T-helper 1 cell treated with Interleukin-12 subunit alpha and Interleukin-12 subunit beta and Interleukin-4 antibody, amounts not matched to agents 30 μg/mL and 1 μg/mL, for 36 hours (primary cell): ENCODE measurements around the gene TMEM60.

ENCODE experiments used
- H3K27ac Mint-ChIP-seq: one replicate; pipeline ENCODE4 v1.8.0; 2021; ENCODE audit warnings: mild to moderate bottlenecking, mixed read lengths
- H3K27me3 Mint-ChIP-seq: one replicate; pipeline ENCODE4 v1.8.0; 2021; ENCODE audit warnings: low read depth, mixed read lengths
- H3K36me3 Mint-ChIP-seq: one replicate; pipeline ENCODE4 v1.8.0; 2021; ENCODE audit warnings: low read depth, mixed read lengths
- H3K4me1 Mint-ChIP-seq: one replicate; pipeline ENCODE4 v1.8.0; 2021; ENCODE audit warnings: low read depth, mixed read lengths
- H3K4me3 Mint-ChIP-seq: one replicate; pipeline ENCODE4 v1.8.0; 2021; ENCODE audit warnings: mild to moderate bottlenecking, moderate library complexity, mixed read lengths
- H3K9me3 Mint-ChIP-seq: one replicate; pipeline ENCODE4 v1.8.0; 2021; ENCODE audit warnings: mixed read lengths

TMEM60 gene

GRCh38 chr7:77771901-77772300 is 26.3 kb downstream of the TMEM60 start:
- Mint-ChIP-seq H3K36me3 (peaks cover 25% of the 10 kb centered on the region), H3K27ac (no peak overlapping the region), H3K27me3 (no peaks in the 10 kb centered on the region), H3K4me1 (no peaks in the 10 kb centered on the region), H3K9me3 (no peaks in the 10 kb centered on the region), H3K4me3 (no peak overlapping the region)

GRCh38 chr7:77770316-77770715 is 27.9 kb downstream of the TMEM60 start:
- H3K4me1 Mint-ChIP-seq: no peaks in the 10 kb centered on the region
- peaks cover 23% of the 10 kb centered on the region for H3K36me3 Mint-ChIP-seq
- H3K4me3 Mint-ChIP-seq: no peak overlapping the region
- H3K27me3 Mint-ChIP-seq: no peaks in the 10 kb centered on the region
- no peak overlapping the region for H3K27ac Mint-ChIP-seq
- H3K9me3 Mint-ChIP-seq: no peaks in the 10 kb centered on the region

DNA sequence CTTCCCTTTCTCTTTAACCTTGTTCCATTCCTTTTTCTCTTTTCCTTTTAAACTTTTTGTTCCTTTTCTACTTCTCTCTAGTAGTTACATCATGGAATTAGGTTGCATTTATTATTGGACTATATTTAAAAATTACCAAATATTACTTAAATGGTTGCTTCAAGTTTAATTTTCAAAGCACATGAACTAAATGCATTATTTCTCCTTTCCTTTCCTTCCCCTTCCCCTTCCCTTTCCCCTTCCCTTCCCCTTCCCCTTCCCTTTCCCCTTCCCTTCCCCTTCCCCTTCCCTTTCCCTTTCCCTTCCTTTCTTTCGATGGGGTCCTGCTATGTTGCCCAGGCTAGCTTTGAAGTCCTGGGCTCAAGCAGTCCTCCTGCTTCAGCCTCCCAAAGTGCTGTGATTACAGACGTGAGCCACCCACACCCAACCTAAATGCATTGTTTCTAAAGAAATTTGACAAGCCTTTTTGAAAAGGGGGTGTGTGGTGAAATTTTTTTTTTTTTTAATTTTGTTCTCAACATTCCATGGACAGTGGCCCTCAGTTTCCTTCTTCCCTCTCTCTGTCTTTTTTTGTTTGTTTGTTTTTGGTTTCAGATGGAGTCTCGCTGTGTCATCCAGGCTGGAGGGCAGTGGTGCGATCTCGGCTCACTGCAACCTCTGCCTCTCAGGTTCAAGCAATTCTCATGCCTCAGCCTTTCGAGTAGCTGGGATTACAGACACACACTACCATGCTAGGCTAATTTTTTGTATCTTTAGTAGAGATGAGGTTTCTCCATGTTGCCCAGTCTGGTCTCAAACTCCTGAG is 31.2 kb downstream of the TMEM60 start:
- H3K36me3 Mint-ChIP-seq: peaks cover 14% of the 10 kb centered on the region
- no peak overlapping the region for H3K27ac Mint-ChIP-seq
- no peaks in the 10 kb centered on the region for H3K9me3 Mint-ChIP-seq
- H3K4me3 Mint-ChIP-seq: no peak overlapping the region
- H3K4me1 Mint-ChIP-seq: peaks cover 1% of the 10 kb centered on the region
- no peaks in the 10 kb centered on the region for H3K27me3 Mint-ChIP-seq

DNA sequence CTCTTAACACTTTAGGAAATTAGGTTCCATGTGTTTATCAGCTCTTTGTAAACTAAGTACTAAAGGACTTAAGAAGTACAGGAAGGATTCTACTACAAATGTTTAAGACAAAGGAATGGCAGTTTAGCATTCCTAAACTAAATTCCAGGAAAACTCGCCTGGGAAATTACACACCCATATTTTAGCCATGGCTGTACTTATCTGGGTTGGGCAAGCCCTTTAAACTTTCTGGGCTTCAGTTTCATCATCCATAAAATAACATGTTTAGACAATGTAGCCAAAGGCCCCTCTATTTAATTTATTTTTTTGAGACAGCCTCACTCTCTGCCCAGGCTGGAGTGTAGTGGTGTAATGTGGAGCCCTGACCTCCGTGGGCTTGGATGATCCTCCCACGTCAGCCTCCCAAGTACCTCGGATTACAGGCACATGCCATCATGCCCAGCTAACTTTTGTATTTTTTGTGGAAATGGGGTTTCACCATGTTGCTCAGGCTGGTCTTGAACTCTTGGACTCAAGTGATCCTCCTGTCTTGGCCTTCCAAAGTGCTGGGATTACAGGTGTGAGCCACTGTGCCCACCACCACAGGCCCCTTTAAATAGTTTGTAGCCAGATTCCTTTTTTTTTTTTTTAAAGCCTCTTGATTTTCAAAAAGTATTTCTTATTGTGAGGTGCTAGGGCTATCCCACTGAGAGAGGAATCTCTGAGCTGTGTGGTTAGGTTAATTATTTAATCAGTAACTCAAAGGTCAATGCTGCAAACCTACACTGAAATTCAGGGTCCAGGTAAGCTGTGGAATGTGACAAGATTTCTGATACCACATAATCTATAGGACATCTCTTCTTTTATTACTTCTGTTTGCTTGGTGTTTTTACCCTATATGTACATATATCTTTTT is 32.1 kb downstream of the TMEM60 start:
- Mint-ChIP-seq H3K27ac (no peak overlapping the region), H3K4me3 (no peak overlapping the region), H3K36me3 (peaks cover 14% of the 10 kb centered on the region), H3K27me3 (no peaks in the 10 kb centered on the region), H3K9me3 (no peaks in the 10 kb centered on the region), H3K4me1 (peaks cover 5% of the 10 kb centered on the region)

DNA sequence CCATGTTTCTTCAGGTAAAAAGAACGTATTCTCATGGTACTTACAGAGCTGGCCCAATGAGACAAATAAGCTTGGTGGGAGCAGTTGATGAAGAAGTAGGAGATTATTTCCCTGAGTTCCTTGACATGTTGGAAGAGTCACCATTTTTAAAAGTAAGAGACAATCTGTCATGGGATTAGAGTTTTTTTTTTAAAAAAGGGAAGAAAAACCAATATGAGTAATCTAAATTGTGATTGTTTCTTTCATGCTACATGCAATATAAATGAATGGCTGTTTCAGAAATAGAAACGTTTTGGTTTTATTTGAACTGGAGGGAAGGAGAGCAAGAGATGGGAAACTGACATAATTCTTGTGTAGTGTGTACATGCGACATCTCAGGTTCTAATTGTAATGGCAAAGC is 32.8 kb downstream of the TMEM60 start:
- Mint-ChIP-seq H3K27ac (no peak overlapping the region), H3K9me3 (no peaks in the 10 kb centered on the region), H3K4me3 (no peak overlapping the region), H3K27me3 (no peaks in the 10 kb centered on the region), H3K36me3 (peaks cover 10% of the 10 kb centered on the region), H3K4me1 (peaks cover 5% of the 10 kb centered on the region)

- Mint-ChIP-seq H3K27ac (no peak overlapping the region), H3K4me3 (no peak overlapping the region), H3K9me3 (no peaks in the 10 kb centered on the region), H3K27me3 (no peaks in the 10 kb centered on the region), H3K36me3 (peaks cover 3% of the 10 kb centered on the region), H3K4me1 (peaks cover 9% of the 10 kb centered on the region)
Observed at GRCh38 chr7:77760809-77761453, 37.3 kb downstream of the TMEM60 start.

GRCh38 chr7:77759294-77759889 is 38.8 kb downstream of the TMEM60 start:
- Mint-ChIP-seq H3K27ac (no peak overlapping the region), H3K4me3 (no peak overlapping the region), H3K9me3 (no peaks in the 10 kb centered on the region), H3K4me1 (peaks cover 11% of the 10 kb centered on the region), H3K36me3 (no peaks in the 10 kb centered on the region), H3K27me3 (no peaks in the 10 kb centered on the region)

GRCh38 chr7:77757589-77757988 is 40.6 kb downstream of the TMEM60 start:
- no peaks in the 10 kb centered on the region for H3K36me3 Mint-ChIP-seq
- no peaks in the 10 kb centered on the region for H3K27me3 Mint-ChIP-seq

GRCh38 chr7:77753173-77753572 is 45.1 kb downstream of the TMEM60 start:
- Mint-ChIP-seq H3K27me3 (no peaks in the 10 kb centered on the region), H3K36me3 (peaks cover 14% of the 10 kb centered on the region), H3K9me3 (no peaks in the 10 kb centered on the region), H3K27ac (no peak overlapping the region), H3K4me1 (peaks cover 17% of the 10 kb centered on the region), H3K4me3 (no peak overlapping the region)

More at GRCh38 chr7:77757589-77757988, 40.6 kb downstream of the TMEM60 start:
- Mint-ChIP-seq H3K4me1 (peaks cover 16% of the 10 kb centered on the region), H3K4me3 (no peak overlapping the region), H3K9me3 (no peaks in the 10 kb centered on the region), H3K27ac (no peak overlapping the region)

- no peaks in the 10 kb centered on the region for H3K9me3 Mint-ChIP-seq
- H3K27me3 Mint-ChIP-seq: no peaks in the 10 kb centered on the region
- no peak overlapping the region for H3K27ac Mint-ChIP-seq
- peaks cover 14% of the 10 kb centered on the region for H3K36me3 Mint-ChIP-seq
- H3K4me3 Mint-ChIP-seq: no peak overlapping the region
- H3K4me1 Mint-ChIP-seq: peaks cover 15% of the 10 kb centered on the region
Observed at GRCh38 chr7:77752016-77752415, 46.2 kb downstream of the TMEM60 start.

DNA sequence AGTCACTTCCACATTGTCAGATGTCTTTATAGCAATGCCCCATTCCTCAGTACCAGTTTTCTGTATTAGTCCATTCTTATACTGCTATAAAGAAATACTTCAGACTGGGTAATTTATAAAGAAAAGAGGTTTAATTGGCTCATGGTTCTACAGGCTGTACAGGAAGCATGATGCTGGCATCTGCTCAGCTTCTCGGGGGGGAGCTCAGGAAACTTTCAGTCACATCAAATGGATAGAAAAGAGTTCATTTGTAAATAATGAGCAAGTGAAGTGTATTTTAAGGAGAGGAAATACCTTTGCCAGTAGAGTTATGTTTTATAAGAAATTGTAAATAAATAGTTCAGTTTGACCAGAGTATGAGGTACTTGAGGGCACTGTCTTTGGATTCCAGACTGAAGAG is 50.5 kb downstream of the TMEM60 start:
- no peak overlapping the region for H3K4me3 Mint-ChIP-seq
- H3K36me3 Mint-ChIP-seq: peaks cover 14% of the 10 kb centered on the region
- no peak overlapping the region for H3K27ac Mint-ChIP-seq
- H3K27me3 Mint-ChIP-seq: no peaks in the 10 kb centered on the region
- no peaks in the 10 kb centered on the region for H3K9me3 Mint-ChIP-seq
- H3K4me1 Mint-ChIP-seq: peaks cover 11% of the 10 kb centered on the region

DNA sequence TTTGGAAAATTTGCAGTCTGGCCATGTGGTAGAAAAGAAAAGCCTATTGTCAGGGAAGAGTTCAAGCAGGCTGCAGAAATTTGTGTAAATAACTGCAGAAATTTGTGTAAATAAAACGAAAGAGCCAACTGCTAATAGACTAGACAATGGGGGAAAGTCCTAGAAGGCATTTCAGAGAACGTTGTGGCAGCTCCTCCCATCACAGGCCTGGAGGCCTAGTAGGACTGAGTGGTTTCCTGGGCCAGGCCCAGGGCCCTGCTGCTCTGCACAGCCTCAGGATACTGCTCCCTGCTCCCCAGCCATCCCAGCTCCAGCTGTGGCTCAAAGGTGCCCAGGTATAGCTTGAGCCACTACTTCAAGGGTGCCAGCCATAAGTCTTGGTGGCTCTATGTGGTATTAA is 51.1 kb downstream of the TMEM60 start:
- H3K27me3 Mint-ChIP-seq: no peaks in the 10 kb centered on the region
- H3K4me1 Mint-ChIP-seq: peaks cover 8% of the 10 kb centered on the region
- peaks cover 13% of the 10 kb centered on the region for H3K36me3 Mint-ChIP-seq
- H3K4me3 Mint-ChIP-seq: no peak overlapping the region
- H3K9me3 Mint-ChIP-seq: no peaks in the 10 kb centered on the region
- H3K27ac Mint-ChIP-seq: no peak overlapping the region

DNA sequence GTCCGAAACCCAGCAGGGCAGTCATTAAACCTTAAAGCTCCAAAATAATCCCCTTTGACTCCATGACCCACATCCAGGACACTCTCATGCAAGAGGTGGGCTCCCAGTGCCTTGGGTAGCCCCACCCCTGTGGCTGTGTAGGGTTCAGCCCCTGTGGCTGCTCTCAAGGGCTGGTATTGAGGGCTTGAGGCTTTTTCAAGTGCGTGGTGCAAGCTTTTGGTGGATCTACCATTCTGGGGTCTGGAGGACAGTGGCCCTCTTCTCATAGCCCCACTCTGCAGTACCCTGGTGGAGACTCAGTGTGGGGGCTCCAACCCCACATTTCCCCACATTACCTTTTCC is 51.4 kb downstream of the TMEM60 start:
- Mint-ChIP-seq H3K4me1 (peaks cover 6% of the 10 kb centered on the region), H3K9me3 (no peaks in the 10 kb centered on the region), H3K4me3 (no peak overlapping the region), H3K27me3 (no peaks in the 10 kb centered on the region), H3K27ac (no peak overlapping the region), H3K36me3 (peaks cover 11% of the 10 kb centered on the region)

GRCh38 chr7:77746164-77746823 is 51.9 kb downstream of the TMEM60 start:
- no peaks in the 10 kb centered on the region for H3K27me3 Mint-ChIP-seq
- no peak overlapping the region for H3K4me3 Mint-ChIP-seq
- peaks cover 4% of the 10 kb centered on the region for H3K4me1 Mint-ChIP-seq
- H3K9me3 Mint-ChIP-seq: no peaks in the 10 kb centered on the region
- peaks cover 11% of the 10 kb centered on the region for H3K36me3 Mint-ChIP-seq
- no peak overlapping the region for H3K27ac Mint-ChIP-seq
